ENCODE measurements around the gene FSIP2.

GRCh38 chr2:185738679-185739472, at the start of gene FSIP2:
- TF ChIP-seq FOXM1 (IDR thresholded peaks at IDR 0.05; ENCODE audit: borderline replicate concordance) = no peak
- TF ChIP-seq, protein P1, sequence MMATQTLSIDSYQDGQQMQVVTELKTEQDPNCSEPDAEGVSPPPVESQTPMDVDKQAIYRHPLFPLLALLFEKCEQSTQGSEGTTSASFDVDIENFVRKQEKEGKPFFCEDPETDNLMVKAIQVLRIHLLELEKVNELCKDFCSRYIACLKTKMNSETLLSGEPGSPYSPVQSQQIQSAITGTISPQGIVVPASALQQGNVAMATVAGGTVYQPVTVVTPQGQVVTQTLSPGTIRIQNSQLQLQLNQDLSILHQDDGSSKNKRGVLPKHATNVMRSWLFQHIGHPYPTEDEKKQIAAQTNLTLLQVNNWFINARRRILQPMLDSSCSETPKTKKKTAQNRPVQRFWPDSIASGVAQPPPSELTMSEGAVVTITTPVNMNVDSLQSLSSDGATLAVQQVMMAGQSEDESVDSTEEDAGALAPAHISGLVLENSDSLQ (IDR thresholded peaks at IDR 0.05) = no peak
- no peak for TF ChIP-seq SUZ12 (IDR thresholded peaks at IDR 0.05)
- no peak for TF ChIP-seq SP1 (IDR thresholded peaks at IDR 0.05)
- TF ChIP-seq ZNF384 (IDR thresholded peaks at IDR 0.05) = no peak
- no peak for TF ChIP-seq TARDBP (IDR thresholded peaks at IDR 0.05)
- no peak for TF ChIP-seq FOXK2 (IDR thresholded peaks at IDR 0.05)

All from HEK293T (cell line).